ENCODE measurements around the gene DNMT3A. TPM values are rescaled to one million over a fixed set of nuclear protein-coding genes. Genes with fewer than 3 reads are reported as not detected.

Gene DNMT3A
- total and polyA plus RNA-seq, 7 donors, result 4.4 to 30.2 (median 18.1) TPM

DNA sequence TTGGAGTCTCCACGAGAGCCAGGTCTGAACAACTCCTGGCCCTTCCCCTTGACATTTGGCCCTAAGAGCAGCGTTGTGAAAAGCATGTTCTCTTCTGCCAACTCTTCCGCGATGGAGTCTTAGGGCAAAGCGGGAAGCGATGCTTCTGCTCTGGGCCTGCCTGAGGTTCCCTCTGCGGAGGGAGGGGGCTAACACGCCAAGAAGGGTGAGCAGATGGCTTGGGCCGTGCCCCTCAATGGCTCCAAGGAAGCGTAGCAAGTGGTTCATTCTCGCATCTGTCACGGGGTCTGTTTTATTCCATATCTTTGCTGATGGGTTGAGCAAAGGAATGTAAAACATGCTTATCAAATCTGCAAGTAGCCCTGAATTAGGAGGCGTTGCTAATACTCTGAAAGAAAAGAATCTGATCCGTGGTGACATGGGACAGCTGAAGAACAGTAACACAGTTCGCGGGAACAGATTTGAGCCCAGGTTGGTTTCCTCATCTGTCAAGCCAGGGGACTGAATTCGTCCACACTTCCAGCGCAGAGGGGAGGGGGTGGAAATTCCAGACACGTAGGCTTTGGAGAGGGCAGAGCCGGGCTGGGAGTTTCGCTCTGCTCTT, 38.0 kb downstream of the DNMT3A start:
- TF ChIP-seq POLR2A (IDR thresholded peaks at IDR 0.05) (no peak), CTCF (IDR thresholded peaks at IDR 0.05) (no peak), EP300 (IDR thresholded peaks at IDR 0.05) (no peak), POLR2AphosphoS5 (IDR thresholded peaks at IDR 0.05) (no peak)
- H3K27me3 ChIP-seq, result no peaks in the 10 kb centered on the region
- intact Hi-C loops (cut with DNase I), result no loop called here
- 86 to 92% methylated on average over 21 of the region's 21 CpGs for WGBS, 2 donors
- H3K36me3 ChIP-seq, result peaks cover 0 to 29% (median 12%) of the 10 kb centered on the region in 4 donors
- no peaks in the 10 kb centered on the region for H3K9me3 ChIP-seq
- no peak for DNase-seq
- H3K27ac ChIP-seq, result peak overlapping the region in 1 of 4 donors; percentile 26
- H3K4me1 ChIP-seq, result peaks cover 0 to 75% (median 65%) of the 10 kb centered on the region in 4 donors
- H3K4me3 ChIP-seq, result no peak overlapping the region

DNA sequence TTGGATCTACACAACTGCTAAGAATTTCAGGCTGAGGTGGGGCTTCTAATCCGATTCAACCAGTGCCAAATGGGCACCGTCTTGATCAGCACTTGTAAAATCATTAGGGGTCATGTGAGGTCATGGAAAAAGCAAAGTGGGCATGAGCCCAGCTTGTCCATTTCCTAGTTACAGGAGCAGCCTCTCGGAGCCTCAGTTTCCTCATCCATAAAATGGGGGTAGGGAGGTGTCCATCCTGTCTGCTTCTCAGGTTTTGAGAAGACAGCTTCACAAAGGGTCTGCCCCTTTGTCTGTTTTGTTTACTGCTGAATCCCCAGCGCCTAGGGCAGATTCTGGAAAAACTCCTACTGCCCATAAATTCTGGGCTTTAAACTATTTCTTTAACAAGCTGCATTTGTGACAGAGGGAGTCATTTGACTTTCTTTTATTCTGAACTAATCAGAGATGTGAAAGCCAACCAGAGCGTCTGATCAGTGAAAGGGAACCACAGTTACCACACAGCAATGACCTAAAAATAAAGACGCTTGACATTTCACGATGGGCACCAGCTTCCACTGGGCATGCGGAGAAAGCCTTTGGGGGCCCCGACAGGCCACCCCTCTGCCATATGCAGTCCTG, 38.9 kb downstream of the DNMT3A start:
- DNase-seq, result no peak
- intact Hi-C loops (cut with DNase I), result no loop called here
- Histone ChIP-seq H3K9me3 (no peaks in the 10 kb centered on the region), H3K27ac (peak overlapping the region in 1 of 4 donors; percentile 26), H3K4me3 (no peak overlapping the region), H3K36me3 (peaks cover 0 to 38% (median 15%) of the 10 kb centered on the region in 4 donors), H3K4me1 (peaks cover 0 to 66% (median 61%) of the 10 kb centered on the region in 4 donors), H3K27me3 (no peaks in the 10 kb centered on the region)
- 73 to 87% methylated on average over 9 of the region's 9 CpGs for WGBS, 2 donors
- TF ChIP-seq POLR2A (IDR thresholded peaks at IDR 0.05), result no peak
- no peak for TF ChIP-seq EP300 (IDR thresholded peaks at IDR 0.05)
- TF ChIP-seq CTCF (IDR thresholded peaks at IDR 0.05), result no peak
- no peak for TF ChIP-seq POLR2AphosphoS5 (IDR thresholded peaks at IDR 0.05)

DNA sequence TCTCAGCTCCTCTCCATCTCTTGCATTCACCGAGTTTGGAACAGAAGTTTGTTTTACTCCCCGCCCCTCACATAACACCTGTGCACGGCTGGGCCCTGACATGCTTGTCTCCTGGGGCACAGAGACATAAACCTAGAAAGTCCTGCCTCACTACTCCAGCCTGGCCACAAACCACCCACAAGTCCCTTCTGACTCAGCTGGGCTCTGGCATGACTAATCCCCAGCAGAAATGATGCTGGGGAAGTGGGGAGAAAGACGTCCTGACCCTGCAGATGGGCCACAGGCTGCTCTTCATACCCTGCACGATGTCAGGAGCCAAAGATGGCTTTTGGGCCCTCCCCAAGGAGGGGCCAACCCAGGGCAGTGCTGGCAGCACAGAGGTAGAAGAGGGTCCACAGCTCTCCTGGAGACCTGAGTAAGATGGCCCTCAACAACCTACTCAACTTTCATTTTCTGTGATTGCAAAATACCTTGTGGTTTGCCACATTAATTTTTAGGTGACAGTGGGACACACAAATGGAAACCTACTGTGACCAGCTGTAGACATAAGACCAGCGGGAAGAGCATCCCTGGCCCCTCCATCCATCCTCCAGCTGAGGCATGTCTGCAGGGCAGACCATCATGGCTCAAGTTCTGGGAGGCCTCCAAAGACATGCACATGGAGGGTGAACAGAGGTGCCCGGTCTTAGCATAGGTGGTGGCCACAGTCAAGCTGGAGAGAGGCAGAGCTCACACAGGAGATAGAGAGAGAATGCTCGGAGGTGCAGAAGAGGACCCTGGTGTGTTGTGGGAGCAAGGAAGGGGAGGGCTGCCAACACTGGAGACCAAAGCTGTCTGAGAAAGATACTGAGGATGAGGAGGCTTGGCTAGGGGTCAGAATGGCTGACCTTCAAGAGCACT, 40.0 kb downstream of the DNMT3A start:
- no peak for DNase-seq
- no peak overlapping the region for H3K27ac ChIP-seq
- H3K36me3 ChIP-seq, result peaks cover 0 to 49% (median 16%) of the 10 kb centered on the region in 4 donors
- TF ChIP-seq POLR2AphosphoS5 (IDR thresholded peaks at IDR 0.05), result no peak
- TF ChIP-seq POLR2A (IDR thresholded peaks at IDR 0.05), result no peak
- TF ChIP-seq EP300 (IDR thresholded peaks at IDR 0.05), result no peak
- no peak for TF ChIP-seq CTCF (IDR thresholded peaks at IDR 0.05)
- H3K9me3 ChIP-seq, result no peaks in the 10 kb centered on the region
- WGBS, 2 donors, result 57 to 69% methylated on average over 8 of the region's 8 CpGs
- no peak overlapping the region for H3K4me3 ChIP-seq
- peaks cover 0 to 54% (median 50%) of the 10 kb centered on the region in 4 donors for H3K4me1 ChIP-seq
- intact Hi-C loops (cut with DNase I), result no loop called here
- no peaks in the 10 kb centered on the region for H3K27me3 ChIP-seq

DNA sequence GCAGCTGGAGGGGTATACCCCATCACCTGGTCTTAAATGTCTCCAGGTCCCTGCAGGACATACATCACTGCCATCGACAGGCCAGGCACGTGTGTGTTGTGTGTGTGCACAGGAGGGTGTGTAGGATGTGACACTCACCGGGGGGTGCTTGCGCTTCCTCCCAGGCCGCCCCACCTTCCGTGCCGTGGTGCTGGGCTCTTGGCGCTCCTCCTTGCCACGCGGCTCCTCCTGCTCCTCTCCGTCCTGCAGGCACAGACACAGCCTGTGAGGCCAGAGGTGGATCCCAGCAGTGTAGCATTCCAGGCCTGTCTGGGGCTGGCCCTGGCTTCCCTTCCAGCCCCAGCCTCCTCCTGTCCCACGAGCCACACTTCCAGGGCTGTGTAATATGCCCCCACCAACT, 41.7 kb downstream of the DNMT3A start:
- H3K4me1 ChIP-seq, result peaks cover 0 to 49% (median 42%) of the 10 kb centered on the region in 4 donors
- WGBS, 2 donors, result 94% methylated on average over 12 of the region's 12 CpGs

More for the DNA sequence above, 41.7 kb downstream of the DNMT3A start:
- intact Hi-C loops (cut with DNase I), result no loop called here
- H3K36me3 ChIP-seq, result peaks cover 0 to 55% (median 16%) of the 10 kb centered on the region in 4 donors
- H3K4me3 ChIP-seq, result no peak overlapping the region
- H3K9me3 ChIP-seq, result no peaks in the 10 kb centered on the region
- H3K27me3 ChIP-seq, result no peaks in the 10 kb centered on the region
- DNase-seq, result no peak
- TF ChIP-seq EP300 (IDR thresholded peaks at IDR 0.05) (no peak), CTCF (IDR thresholded peaks at IDR 0.05) (no peak), POLR2AphosphoS5 (IDR thresholded peaks at IDR 0.05) (no peak), POLR2A (IDR thresholded peaks at IDR 0.05) (no peak)
- no peak overlapping the region for H3K27ac ChIP-seq

Data from sigmoid colon (tissue), 7 donors.